GM12892 (cell line): ENCODE measurements around the gene SERGEF.

Source experiments
- POLR2A ChIP-seq: IDR thresholded peaks from 2 replicates; pipeline ENCODE4 v1.6.1; 2011; ENCODE audit warnings: low read depth, low read length, control low read depth
- POLR2AphosphoS5 ChIP-seq: IDR thresholded peaks from 2 replicates; pipeline ENCODE4 v1.6.1; 2011; ENCODE audit warnings: low read depth, low read length, control low read depth
- TAF1 ChIP-seq: IDR thresholded peaks from 2 replicates; pipeline ENCODE4 v1.6.1; 2011; ENCODE audit warnings: low read depth, mild to moderate bottlenecking, control low read depth, low read length, borderline replicate concordance

DNA sequence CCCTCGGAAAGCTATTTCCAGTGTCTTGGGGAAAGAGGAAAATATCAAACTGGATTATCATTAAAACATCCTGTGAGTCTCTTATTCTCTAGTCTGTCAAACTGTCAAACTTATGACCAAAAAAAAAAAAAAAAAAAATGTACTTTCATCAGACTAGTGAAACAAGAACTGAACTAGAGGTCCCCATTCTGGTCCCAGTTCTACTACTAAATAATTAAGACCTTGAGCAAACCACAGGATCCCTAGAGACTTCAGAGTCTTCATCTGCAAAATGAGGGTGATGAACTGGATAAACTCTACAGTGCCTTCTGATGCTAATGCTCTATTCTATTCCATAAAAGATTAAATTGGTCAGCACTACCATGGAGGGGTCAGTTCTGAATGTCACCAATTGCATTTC lies 105.8 kb downstream of the SERGEF start:
- TF ChIP-seq POLR2AphosphoS5 (no peak), POLR2A (no peak), TAF1 (no peak)
